IMR-90 (cell line): Measurements from ENCODE around the gene FBXW8. TPM values are rescaled to one million over a fixed set of nuclear protein-coding genes. Genes with fewer than 3 reads are reported as not detected.

Experiments
- ATAC-seq: fragments of 200-7000 bp; cut with Tn5 transposase; 2 replicates; pipeline ENCODE4 v1.9.1; 2020; ENCODE audit warnings: low read depth, mild to moderate bottlenecking, moderate library complexity
- BruUV-seq: library from RNA; stranded (reverse); fragments of 400-500 nt; replicated peaks from 2 replicates; lab custom pipeline; 2021; lab: Mats Ljungman, UMichigan
- CTCF ChIA-PET: fragments of 300-600 bp; formaldehyde crosslinking; extraction: SDS; loops from one replicate; lab custom pipeline; 2021; ENCODE audit warnings: antibody characterized with exemption; lab: Yijun Ruan, JAX
- POLR2A ChIA-PET: fragments of 300-600 bp; sonication (Branson Sonifier 250); formaldehyde crosslinking; loops from one replicate; lab custom pipeline; 2022; ENCODE audit warnings: antibody characterized with exemption; ENCODE audit not compliant: unreplicated experiment; lab: Charles Lee
- DNase-seq: peaks from one replicate; pipeline ENCODE4 v3.0.0; 2013
- H2AFZ ChIP-seq: replicated peaks from 2 replicates; pipeline ENCODE3; 2013; ENCODE audit warnings: low read length, mild to moderate bottlenecking; ENCODE audit not compliant: poor library complexity
- H2AK5ac ChIP-seq: 2 replicates; pipeline ENCODE4 v1.6.1; 2013; ENCODE audit warnings: low read depth, low read length, inconsistent platforms
- H2AK9ac ChIP-seq: replicated peaks from 2 replicates; pipeline ENCODE3; 2013; ENCODE audit warnings: mild to moderate bottlenecking, low read depth, low read length, moderate library complexity; ENCODE audit not compliant: poor library complexity
- H2BK120ac ChIP-seq: 2 replicates; pipeline ENCODE4 v1.6.1; 2013; ENCODE audit warnings: low read depth, low read length, inconsistent platforms
- H2BK15ac ChIP-seq: 3 replicates; pipeline ENCODE4 v1.6.1; 2013; ENCODE audit warnings: low read depth, low read length, inconsistent platforms
- H2BK20ac ChIP-seq: 2 replicates; pipeline ENCODE4 v1.6.1; 2013; ENCODE audit warnings: low read depth, mild to moderate bottlenecking, inconsistent platforms, low read length, moderate library complexity
- H2BK5ac ChIP-seq: 2 replicates; pipeline ENCODE4 v1.6.1; 2013; ENCODE audit warnings: mild to moderate bottlenecking, low read depth, low read length, inconsistent platforms; ENCODE audit not compliant: poor library complexity, severe bottlenecking
- H3K14ac ChIP-seq: replicated peaks from 2 replicates; pipeline ENCODE4 v1.6.1; 2013; ENCODE audit warnings: low read depth, low read length, inconsistent platforms
- H3K18ac ChIP-seq: 2 replicates; pipeline ENCODE4 v1.6.1; 2013; ENCODE audit warnings: low read depth, low read length, control low read depth
- H3K23ac ChIP-seq: 2 replicates; pipeline ENCODE4 v1.6.1; 2013; ENCODE audit warnings: low read depth, low read length, inconsistent platforms
- H3K27ac ChIP-seq: 2 replicates; pipeline ENCODE4 v1.5.1; 2013; ENCODE audit warnings: mild to moderate bottlenecking, control low read depth, low read length; ENCODE audit not compliant: insufficient read depth
- H3K27me3 ChIP-seq: 2 replicates; pipeline ENCODE4 v1.6.1; 2013; ENCODE audit warnings: low read length; ENCODE audit not compliant: control insufficient read depth, insufficient read depth
- H3K36me3 ChIP-seq: 2 replicates; pipeline ENCODE4 v1.6.1; 2013; ENCODE audit warnings: low read length, mixed read lengths; ENCODE audit not compliant: control insufficient read depth, insufficient read depth
- H3K4ac ChIP-seq: 2 replicates; pipeline ENCODE4 v1.6.1; 2013; ENCODE audit warnings: low read depth, low read length, inconsistent platforms
- H3K4me1 ChIP-seq: 2 replicates; pipeline ENCODE4 v1.6.1; 2013; ENCODE audit warnings: low read length, mixed read lengths; ENCODE audit not compliant: control insufficient read depth, insufficient read depth
- H3K4me2 ChIP-seq: 2 replicates; pipeline ENCODE4 v1.6.1; 2013; ENCODE audit warnings: low read depth, mild to moderate bottlenecking, control low read depth, low read length, moderate library complexity
- H3K4me3 ChIP-seq: 2 replicates; pipeline ENCODE4 v1.5.1; 2013; ENCODE audit warnings: low read depth, mild to moderate bottlenecking, control low read depth, low read length, moderate library complexity; ENCODE audit not compliant: insufficient read depth
- H3K56ac ChIP-seq: 2 replicates; pipeline ENCODE4 v1.6.1; 2013; ENCODE audit warnings: low read length, inconsistent platforms; ENCODE audit not compliant: insufficient read depth; ENCODE audit errors: extremely low read depth
- H3K79me1 ChIP-seq, 2 experiments: 2 replicates each; pipeline ENCODE4 v1.6.1; 2013; ENCODE audit warnings: low read length in 2 of 2, inconsistent platforms in 1 of 2, low read depth in 1 of 2
- H3K9ac ChIP-seq: 2 replicates; pipeline ENCODE4 v1.6.1; 2013; ENCODE audit warnings: low read depth, low read length, control low read depth
- H3K9me1 ChIP-seq: 2 replicates; pipeline ENCODE4 v1.6.1; 2013; ENCODE audit warnings: low read length, inconsistent platforms; ENCODE audit not compliant: insufficient read depth
- H3K9me3 ChIP-seq: 2 replicates; pipeline ENCODE4 v1.6.1; 2013; ENCODE audit warnings: low read length; ENCODE audit not compliant: control insufficient read depth, insufficient read depth
- H4K20me1 ChIP-seq: 2 replicates; pipeline ENCODE4 v1.6.1; 2013; ENCODE audit warnings: low read length, inconsistent platforms; ENCODE audit not compliant: insufficient read depth
- H4K5ac ChIP-seq: 2 replicates; pipeline ENCODE4 v1.6.1; 2013; ENCODE audit warnings: mild to moderate bottlenecking, low read depth, low read length, control low read depth
- H4K8ac ChIP-seq, 2 experiments: 2 replicates each; pipeline ENCODE4 v1.6.1; 2013; ENCODE audit warnings: low read depth in 2 of 2, low read length in 2 of 2, control low read depth in 1 of 2, inconsistent platforms in 1 of 2
- H4K91ac ChIP-seq: 2 replicates; pipeline ENCODE4 v1.6.1; 2013; ENCODE audit warnings: low read depth, low read length, inconsistent platforms; ENCODE audit not compliant: insufficient read depth
- BHLHE40 ChIP-seq: fragments of 150-350 bp; IDR thresholded peaks from 2 replicates; pipeline ENCODE4 v1.6.1; 2016; ENCODE audit warnings: mild to moderate bottlenecking, low read depth, low read length
- CEBPB ChIP-seq: IDR thresholded peaks from 2 replicates; pipeline ENCODE4 v1.6.1; 2012; ENCODE audit warnings: low read depth, low read length, improper control_type of control experiment
- CHD1 ChIP-seq: IDR thresholded peaks from 2 replicates; pipeline ENCODE4 v1.6.1; 2012; ENCODE audit warnings: low read depth, low read length, improper control_type of control experiment
- FOS ChIP-seq: fragments of 150-350 bp; IDR thresholded peaks from 2 replicates; pipeline ENCODE4 v1.6.1; 2016; ENCODE audit warnings: low read depth, low read length
- MAFK ChIP-seq: IDR thresholded peaks from 2 replicates; pipeline ENCODE4 v1.6.1; 2012; ENCODE audit warnings: low read depth, low read length, improper control_type of control experiment
- MAZ ChIP-seq: IDR thresholded peaks from 2 replicates; pipeline ENCODE4 v1.6.1; 2012; ENCODE audit warnings: low read depth, mild to moderate bottlenecking, low read length, improper control_type of control experiment, moderate library complexity, borderline replicate concordance
- MXI1 ChIP-seq: IDR thresholded peaks from 2 replicates; pipeline ENCODE4 v1.6.1; 2012; ENCODE audit warnings: low read depth, mild to moderate bottlenecking, low read length, moderate library complexity, borderline replicate concordance
- NFE2L2 ChIP-seq: fragments of 150-350 bp; IDR thresholded peaks from 2 replicates; pipeline ENCODE4 v1.6.1; 2016; ENCODE audit warnings: low read depth, mild to moderate bottlenecking, low read length
- POLR2A ChIP-seq: IDR thresholded peaks from 2 replicates; pipeline ENCODE4 v1.6.1; 2012; ENCODE audit warnings: mild to moderate bottlenecking, low read depth, low read length
- RAD21 ChIP-seq: IDR thresholded peaks from 2 replicates; pipeline ENCODE4 v1.6.1; 2012; ENCODE audit warnings: low read length, improper control_type of control experiment
- RCOR1 ChIP-seq: IDR thresholded peaks from 2 replicates; pipeline ENCODE4 v1.6.1; 2012; ENCODE audit warnings: mild to moderate bottlenecking, low read length, improper control_type of control experiment; ENCODE audit not compliant: insufficient replicate concordance
- RFX5 ChIP-seq: IDR thresholded peaks from 2 replicates; pipeline ENCODE4 v1.8.0; 2012; ENCODE audit warnings: low read depth, mild to moderate bottlenecking, low read length, moderate library complexity
- SMC3 ChIP-seq: fragments of 150-350 bp; IDR thresholded peaks from 2 replicates; pipeline ENCODE4 v1.6.1; 2016; ENCODE audit warnings: low read depth, mild to moderate bottlenecking, antibody characterized with exemption, low read length, moderate library complexity
- WGBS, 2 experiments: methylation state at CpG; one replicate each; pipeline versions ENCODE4 v1.1.5 to v1.1.7; 2013; ENCODE audit warnings: missing lambda C conversion rate in 2 of 2; ENCODE audit not compliant: insufficient read length in 1 of 2; ENCODE audit errors: extremely low coverage in 2 of 2; 5-methylcytosine and 5-hydroxymethylcytosine counted together
- dilution Hi-C: fragments of 300-500 bp; cut with HindIII; formaldehyde crosslinking; loops from one replicate; pipeline ENCODE4 v1.14.3; 2018; ENCODE audit warnings: low sequenced_read_pairs; ENCODE audit not compliant: unreplicated experiment
- in situ Hi-C: fragments of 300-500 bp; cut with MboI; formaldehyde crosslinking; loops from 3 replicates; pipeline ENCODE4 v1.14.3; 2019; ENCODE audit warnings: low sequenced_read_pairs, inconsistent platforms, mixed read lengths
- intact Hi-C: fragments of 100-400 bp; cut with micrococcal nuclease; formaldehyde crosslinking; loops from 2 replicates; pipeline ENCODE4 v1.10.0; 2022
- polyA plus RNA-seq, 3 experiments: library from polyadenylated mRNA; depleted of rRNA; stranded (reverse); fragments of >200 nt; gene quantifications; 2 replicates each; pipeline ENCODE4 v1.2.3, GENCODE V29; 2012; ENCODE audit warnings: low replicate concordance in 1 of 3
- total RNA-seq: library from RNA; depleted of rRNA; stranded (reverse); fragments of >200 nt; gene quantifications from 2 replicates; pipeline ENCODE4 v1.2.3, GENCODE V29; 2012
- TF ChIP-seq, protein P1 (sequence below): conservative IDR thresholded peaks from 2 replicates; pipeline ENCODE4 v1.5.1; 2012; ENCODE audit warnings: mild to moderate bottlenecking, low read depth, low read length, improper control_type of control experiment
- TF ChIP-seq, protein P2 (sequence below): fragments of 150-350 bp; IDR thresholded peaks from 2 replicates; pipeline ENCODE4 v1.6.1; 2016; ENCODE audit warnings: low read depth, mild to moderate bottlenecking, low read length, moderate library complexity, borderline replicate concordance
- TF ChIP-seq, protein P3 (sequence below): fragments of 150-350 bp; IDR thresholded peaks from 2 replicates; pipeline ENCODE4 v1.6.1; 2017; ENCODE audit warnings: mild to moderate bottlenecking, antibody characterized with exemption, low read length, low read depth

FBXW8 gene
- total and polyA plus RNA-seq, 2 of the 4 experiments (the other 2 are of a cell fraction) = 20.3 to 25.8 TPM

DNA sequence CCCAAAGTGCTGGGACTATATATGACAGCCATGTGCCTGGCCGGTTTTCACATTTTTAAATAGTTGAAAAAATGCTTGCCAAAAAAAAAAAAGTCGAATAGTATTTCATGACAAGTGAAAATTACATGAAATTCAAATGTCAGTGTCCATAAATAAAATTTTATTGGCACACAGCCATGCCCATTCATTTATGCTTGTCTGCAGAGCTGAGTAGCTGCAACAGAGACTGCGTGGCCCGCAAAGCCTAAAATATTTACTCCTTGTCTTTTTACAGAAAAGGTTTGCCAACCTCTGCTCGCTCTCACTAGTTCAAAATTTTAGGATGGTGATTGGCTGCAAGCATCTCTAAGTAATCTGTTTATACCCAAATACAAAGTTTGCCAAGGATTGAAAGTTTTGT is 139.3 kb downstream of the FBXW8 start:
- ChIA-PET POLR2A (no interaction called here), CTCF (interaction anchor here (0.6 to 0.7 kb wide), 3 partner anchors 57 to 676 kb away, joined by 3 to 12 read pairs (median 8); no protein-coding TSS in a partner anchor)
- Histone ChIP-seq H2BK15ac (no peak overlapping the region), H4K5ac (no peak overlapping the region), H4K8ac (no peak overlapping the region), H4K20me1 (no peaks in the 10 kb centered on the region), H3K4ac (no peak overlapping the region), H3K4me1 (peaks cover 7% of the 10 kb centered on the region), H3K9me1 (peaks cover 16% of the 10 kb centered on the region), H3K4me3 (no peak overlapping the region), H3K9ac (no peak overlapping the region), H3K18ac (no peak overlapping the region), H3K23ac (no peak overlapping the region), H2AK5ac (no peak overlapping the region), H3K9me3 (no peaks in the 10 kb centered on the region), H2BK5ac (no peak overlapping the region), H3K56ac (no peak overlapping the region; the same call in 1 of the 2 replicates), H3K4me2 (no peak overlapping the region), H3K27ac (no peak overlapping the region), H2BK20ac (no peak overlapping the region), H3K79me1 (no peaks in the 10 kb centered on the region), H2AK9ac (no peak overlapping the region), H2BK120ac (no peak overlapping the region), H3K36me3 (no peaks in the 10 kb centered on the region), H3K27me3 (peaks cover 20% of the 10 kb centered on the region; the same call in 1 of the 2 replicates), H2AFZ (no peak overlapping the region), H3K14ac (no peak overlapping the region), H4K91ac (no peak overlapping the region)
- DNase-seq = no peak
- no CpG with 5 or more reads among the region's 5 CpGs for WGBS, 2 experiments
- in situ Hi-C loops (no loop called here), intact Hi-C loops (no loop called here), dilution Hi-C loops (no loop called here)
- no TSS peak for BruUV-seq
- no peak for ATAC-seq
- TF ChIP-seq, protein P1, sequence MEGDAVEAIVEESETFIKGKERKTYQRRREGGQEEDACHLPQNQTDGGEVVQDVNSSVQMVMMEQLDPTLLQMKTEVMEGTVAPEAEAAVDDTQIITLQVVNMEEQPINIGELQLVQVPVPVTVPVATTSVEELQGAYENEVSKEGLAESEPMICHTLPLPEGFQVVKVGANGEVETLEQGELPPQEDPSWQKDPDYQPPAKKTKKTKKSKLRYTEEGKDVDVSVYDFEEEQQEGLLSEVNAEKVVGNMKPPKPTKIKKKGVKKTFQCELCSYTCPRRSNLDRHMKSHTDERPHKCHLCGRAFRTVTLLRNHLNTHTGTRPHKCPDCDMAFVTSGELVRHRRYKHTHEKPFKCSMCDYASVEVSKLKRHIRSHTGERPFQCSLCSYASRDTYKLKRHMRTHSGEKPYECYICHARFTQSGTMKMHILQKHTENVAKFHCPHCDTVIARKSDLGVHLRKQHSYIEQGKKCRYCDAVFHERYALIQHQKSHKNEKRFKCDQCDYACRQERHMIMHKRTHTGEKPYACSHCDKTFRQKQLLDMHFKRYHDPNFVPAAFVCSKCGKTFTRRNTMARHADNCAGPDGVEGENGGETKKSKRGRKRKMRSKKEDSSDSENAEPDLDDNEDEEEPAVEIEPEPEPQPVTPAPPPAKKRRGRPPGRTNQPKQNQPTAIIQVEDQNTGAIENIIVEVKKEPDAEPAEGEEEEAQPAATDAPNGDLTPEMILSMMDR = no peak
- TF ChIP-seq FOS (no peak), MAZ (no peak), RFX5 (no peak), RCOR1 (no peak), BHLHE40 (no peak), MAFK (no peak), POLR2A (no peak), MXI1 (no peak), CEBPB (no peak), NFE2L2 (no peak), CHD1 (no peak), SMC3 (no peak), RAD21 (no peak)
- TF ChIP-seq, protein P2, sequence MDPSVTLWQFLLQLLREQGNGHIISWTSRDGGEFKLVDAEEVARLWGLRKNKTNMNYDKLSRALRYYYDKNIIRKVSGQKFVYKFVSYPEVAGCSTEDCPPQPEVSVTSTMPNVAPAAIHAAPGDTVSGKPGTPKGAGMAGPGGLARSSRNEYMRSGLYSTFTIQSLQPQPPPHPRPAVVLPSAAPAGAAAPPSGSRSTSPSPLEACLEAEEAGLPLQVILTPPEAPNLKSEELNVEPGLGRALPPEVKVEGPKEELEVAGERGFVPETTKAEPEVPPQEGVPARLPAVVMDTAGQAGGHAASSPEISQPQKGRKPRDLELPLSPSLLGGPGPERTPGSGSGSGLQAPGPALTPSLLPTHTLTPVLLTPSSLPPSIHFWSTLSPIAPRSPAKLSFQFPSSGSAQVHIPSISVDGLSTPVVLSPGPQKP = no peak
- TF ChIP-seq, protein P3, sequence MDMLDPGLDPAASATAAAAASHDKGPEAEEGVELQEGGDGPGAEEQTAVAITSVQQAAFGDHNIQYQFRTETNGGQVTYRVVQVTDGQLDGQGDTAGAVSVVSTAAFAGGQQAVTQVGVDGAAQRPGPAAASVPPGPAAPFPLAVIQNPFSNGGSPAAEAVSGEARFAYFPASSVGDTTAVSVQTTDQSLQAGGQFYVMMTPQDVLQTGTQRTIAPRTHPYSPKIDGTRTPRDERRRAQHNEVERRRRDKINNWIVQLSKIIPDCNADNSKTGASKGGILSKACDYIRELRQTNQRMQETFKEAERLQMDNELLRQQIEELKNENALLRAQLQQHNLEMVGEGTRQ = no peak
